SK-N-SH treated with all-trans-retinoic acid at 6 μM for 48 hours (cell line): Measurements from ENCODE around the gene SLC13A1.
"Not testable (repeated sequence)": the region's sequence is repeated elsewhere in the genome, so short reads cannot be mapped to it uniquely, and the experiment has no call there.

Experiments used
- ATAC-seq: fragments of 200-7000 bp; cut with Tn5 transposase; 3 replicates; pipeline ENCODE4 v1.9.1; 2020; ENCODE audit warnings: mild to moderate bottlenecking, moderate library complexity
- ARNTL ChIP-seq: fragments of 450-650 bp; formaldehyde crosslinking; IDR thresholded peaks from 2 replicates; pipeline ENCODE4 v1.5.0; 2020; ENCODE audit warnings: low read depth, mild to moderate bottlenecking, moderate library complexity, borderline replicate concordance
- BACH2 ChIP-seq: fragments of 250-450 bp; sonication (Bioruptor Pico); IDR thresholded peaks from 2 replicates; pipeline ENCODE4 v1.9.0; 2021; ENCODE audit warnings: mild to moderate bottlenecking, borderline replicate concordance
- CREB5 ChIP-seq: fragments of 250-450 bp; sonication (Bioruptor Pico); IDR thresholded peaks from 2 replicates; pipeline ENCODE4 v1.5.1; 2020; ENCODE audit warnings: low read depth, mild to moderate bottlenecking, moderate library complexity
- CSDC2 ChIP-seq: fragments of 250-450 bp; sonication (Bioruptor Pico); IDR thresholded peaks from 2 replicates; pipeline ENCODE4 v1.5.0; 2020; ENCODE audit warnings: mild to moderate bottlenecking, moderate library complexity
- CSRNP3 ChIP-seq: fragments of 250-450 bp; sonication (Bioruptor Pico); IDR thresholded peaks from 2 replicates; pipeline ENCODE4 v1.5.1; 2021; ENCODE audit warnings: mild to moderate bottlenecking, moderate library complexity
- ESRRG ChIP-seq: fragments of 250-450 bp; sonication (Bioruptor Pico); IDR thresholded peaks from 2 replicates; pipeline ENCODE4 v1.6.1; 2021; ENCODE audit warnings: mild to moderate bottlenecking
- GLIS3 ChIP-seq: fragments of 250-450 bp; sonication (Bioruptor Pico); IDR thresholded peaks from 2 replicates; pipeline ENCODE4 v1.5.0; 2020; ENCODE audit warnings: mild to moderate bottlenecking, moderate library complexity
- ISL1 ChIP-seq: fragments of 250-450 bp; sonication (Bioruptor Pico); IDR thresholded peaks from 2 replicates; pipeline ENCODE4 v2.1.2; 2022; ENCODE audit warnings: mild to moderate bottlenecking, moderate library complexity
- POU6F1 ChIP-seq: fragments of 250-450 bp; sonication (Bioruptor Pico); IDR thresholded peaks from 2 replicates; pipeline ENCODE4 v1.8.0; 2021; ENCODE audit warnings: low read depth, mild to moderate bottlenecking, moderate library complexity, borderline replicate concordance
- PPARA ChIP-seq: fragments of 250-450 bp; sonication (Bioruptor Pico); IDR thresholded peaks from 2 replicates; pipeline ENCODE4 v1.5.0; 2020; ENCODE audit warnings: mild to moderate bottlenecking, borderline replicate concordance
- RARB ChIP-seq: fragments of 250-450 bp; sonication (Bioruptor Pico); IDR thresholded peaks from 2 replicates; pipeline ENCODE4 v1.8.0; 2021; ENCODE audit warnings: mild to moderate bottlenecking, moderate library complexity
- SNAI2 ChIP-seq: fragments of 250-450 bp; sonication (Bioruptor Pico); IDR thresholded peaks from 2 replicates; pipeline ENCODE4 v1.5.0; 2020; ENCODE audit warnings: mild to moderate bottlenecking, moderate library complexity
- TOX ChIP-seq: fragments of 250-450 bp; sonication (Bioruptor Pico); IDR thresholded peaks from 2 replicates; pipeline ENCODE4 v1.8.0; 2021; ENCODE audit warnings: mild to moderate bottlenecking, moderate library complexity, borderline replicate concordance
- ZC3H10 ChIP-seq: fragments of 250-450 bp; sonication (Bioruptor Pico); IDR thresholded peaks from 2 replicates; pipeline ENCODE4 v1.5.1; 2021; ENCODE audit warnings: mild to moderate bottlenecking, moderate library complexity
- ZFP3 ChIP-seq: fragments of 250-450 bp; sonication (Bioruptor Pico); IDR thresholded peaks from 2 replicates; pipeline ENCODE4 v1.5.0; 2020; ENCODE audit warnings: mild to moderate bottlenecking, moderate library complexity
- ZFP30 ChIP-seq: fragments of 450-650 bp; formaldehyde crosslinking; IDR thresholded peaks from 2 replicates; pipeline ENCODE4 v1.5.0; 2022; ENCODE audit warnings: mild to moderate bottlenecking, moderate library complexity
- ZNF565 ChIP-seq: fragments of 450-650 bp; formaldehyde crosslinking; conservative IDR thresholded peaks from 2 replicates; pipeline ENCODE4 v1.5.0; 2020; ENCODE audit warnings: low read depth, mild to moderate bottlenecking, moderate library complexity
- ZNF70 ChIP-seq: fragments of 450-650 bp; formaldehyde crosslinking; IDR thresholded peaks from 2 replicates; pipeline ENCODE4 v1.5.0; 2020; ENCODE audit warnings: mild to moderate bottlenecking, moderate library complexity
- ZNF8 ChIP-seq: fragments of 450-650 bp; formaldehyde crosslinking; IDR thresholded peaks from 2 replicates; pipeline ENCODE4 v1.5.0; 2020; ENCODE audit warnings: mild to moderate bottlenecking, moderate library complexity
- TF ChIP-seq, protein P1 (sequence below): fragments of 250-450 bp; sonication (Bioruptor Pico); IDR thresholded peaks from 2 replicates; pipeline ENCODE4 v1.5.0; 2020; ENCODE audit warnings: mild to moderate bottlenecking, moderate library complexity

Gene SLC13A1

GRCh38 chr7:123096434-123096833, 103.3 kb downstream of the SLC13A1 start:
- no peak for ATAC-seq

DNA sequence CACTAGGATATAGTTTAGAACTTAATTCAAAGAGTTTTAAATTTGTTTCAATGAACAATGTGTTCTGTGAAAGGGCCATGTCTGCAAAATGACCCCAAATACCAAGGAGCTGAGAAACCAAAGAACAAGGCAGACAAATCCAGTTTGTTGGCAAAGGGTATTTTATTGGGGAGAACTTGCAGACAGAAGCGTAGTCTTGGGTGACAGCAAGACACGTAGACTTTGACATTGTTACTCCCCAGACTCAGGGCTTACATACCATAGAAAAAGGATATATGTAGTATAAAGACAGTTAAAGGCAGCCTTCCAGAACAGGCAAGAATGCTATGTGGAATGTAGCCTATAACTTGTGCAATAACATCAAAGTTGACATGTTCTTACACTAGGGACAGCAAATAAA, 109.3 kb downstream of the SLC13A1 start:
- TF ChIP-seq ISL1 (CRISPR knock-in tag) (no peak), ZNF70 (no peak), SNAI2 (no peak), CSRNP3 (no peak), ZFP30 (CRISPR knock-in tag) (no peak), TOX (CRISPR knock-in tag) (no peak), ZNF8 (CRISPR knock-in tag) (no peak), CSDC2 (CRISPR knock-in tag) (no peak), BACH2 (CRISPR knock-in tag) (no peak), PPARA (CRISPR knock-in tag) (no peak), ESRRG (CRISPR knock-in tag) (no peak), ZFP3 (no peak), ZNF565 (no peak)
- TF ChIP-seq, protein P1, sequence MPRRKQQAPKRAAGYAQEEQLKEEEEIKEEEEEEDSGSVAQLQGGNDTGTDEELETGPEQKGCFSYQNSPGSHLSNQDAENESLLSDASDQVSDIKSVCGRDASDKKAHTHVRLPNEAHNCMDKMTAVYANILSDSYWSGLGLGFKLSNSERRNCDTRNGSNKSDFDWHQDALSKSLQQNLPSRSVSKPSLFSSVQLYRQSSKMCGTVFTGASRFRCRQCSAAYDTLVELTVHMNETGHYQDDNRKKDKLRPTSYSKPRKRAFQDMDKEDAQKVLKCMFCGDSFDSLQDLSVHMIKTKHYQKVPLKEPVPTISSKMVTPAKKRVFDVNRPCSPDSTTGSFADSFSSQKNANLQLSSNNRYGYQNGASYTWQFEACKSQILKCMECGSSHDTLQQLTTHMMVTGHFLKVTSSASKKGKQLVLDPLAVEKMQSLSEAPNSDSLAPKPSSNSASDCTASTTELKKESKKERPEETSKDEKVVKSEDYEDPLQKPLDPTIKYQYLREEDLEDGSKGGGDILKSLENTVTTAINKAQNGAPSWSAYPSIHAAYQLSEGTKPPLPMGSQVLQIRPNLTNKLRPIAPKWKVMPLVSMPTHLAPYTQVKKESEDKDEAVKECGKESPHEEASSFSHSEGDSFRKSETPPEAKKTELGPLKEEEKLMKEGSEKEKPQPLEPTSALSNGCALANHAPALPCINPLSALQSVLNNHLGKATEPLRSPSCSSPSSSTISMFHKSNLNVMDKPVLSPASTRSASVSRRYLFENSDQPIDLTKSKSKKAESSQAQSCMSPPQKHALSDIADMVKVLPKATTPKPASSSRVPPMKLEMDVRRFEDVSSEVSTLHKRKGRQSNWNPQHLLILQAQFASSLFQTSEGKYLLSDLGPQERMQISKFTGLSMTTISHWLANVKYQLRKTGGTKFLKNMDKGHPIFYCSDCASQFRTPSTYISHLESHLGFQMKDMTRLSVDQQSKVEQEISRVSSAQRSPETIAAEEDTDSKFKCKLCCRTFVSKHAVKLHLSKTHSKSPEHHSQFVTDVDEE: no peak
- TF ChIP-seq, all 23 proteins: peak for 0
- ATAC-seq: no peak

More at GRCh38 chr7:123096434-123096833, 103.3 kb downstream of the SLC13A1 start:
- TF ChIP-seq ZFP3: no peak
- TF ChIP-seq ZFP30 (CRISPR knock-in tag): no peak
- no peak for TF ChIP-seq BACH2 (CRISPR knock-in tag)
- no peak for TF ChIP-seq RARB
- TF ChIP-seq ISL1 (CRISPR knock-in tag): no peak
- TF ChIP-seq CREB5 (CRISPR knock-in tag): no peak
- no peak for TF ChIP-seq GLIS3 (CRISPR knock-in tag)
- TF ChIP-seq ARNTL (CRISPR knock-in tag): no peak
- TF ChIP-seq POU6F1 (CRISPR knock-in tag): no peak
- TF ChIP-seq PPARA (CRISPR knock-in tag): no peak
- TF ChIP-seq, protein P1: no peak
- no peak for TF ChIP-seq ZNF565
- TF ChIP-seq ZNF70: no peak
- no peak for TF ChIP-seq ESRRG (CRISPR knock-in tag)
- TF ChIP-seq SNAI2: no peak
- TF ChIP-seq CSRNP3: no peak
- no peak for TF ChIP-seq ZC3H10 (CRISPR knock-in tag)

DNA sequence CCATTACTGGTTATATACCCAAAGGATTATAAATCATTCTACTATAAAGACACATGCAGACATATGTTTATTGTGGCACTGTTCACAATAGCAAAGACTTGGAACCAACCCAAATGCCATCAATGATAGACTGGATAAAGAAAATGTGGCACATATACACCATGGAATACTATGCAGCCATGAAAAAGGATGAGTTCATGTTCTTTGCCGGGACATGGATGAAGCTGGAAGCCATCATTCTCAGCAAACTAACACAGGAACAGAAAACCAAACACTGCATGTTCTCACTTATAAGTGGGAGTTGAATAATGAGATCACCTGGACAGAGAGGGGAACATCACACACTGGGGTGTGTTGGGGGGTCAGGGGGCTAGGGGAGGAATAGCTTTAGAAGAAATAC, 112.9 kb downstream of the SLC13A1 start:
- ATAC-seq: not testable (repeated sequence)

DNA sequence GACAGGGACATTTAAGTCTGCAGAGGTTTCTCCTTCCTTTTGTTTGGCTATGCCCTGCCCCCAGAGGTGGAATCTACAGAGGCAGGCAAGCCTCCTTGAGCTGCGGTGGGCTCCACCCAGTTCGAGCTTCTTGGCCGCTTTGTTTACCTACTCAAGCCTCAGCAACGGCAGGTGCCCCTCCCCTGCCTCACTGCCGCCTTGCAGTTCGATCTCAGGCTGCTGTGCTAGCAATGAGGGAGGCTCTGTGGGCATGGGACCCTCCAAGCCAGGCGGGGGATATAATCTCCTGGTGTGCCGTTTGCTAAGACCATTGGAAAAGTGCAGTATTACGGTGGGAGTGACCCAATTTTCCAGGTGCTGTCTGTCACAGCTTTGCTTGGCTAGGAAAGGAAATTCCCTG, 114.9 kb downstream of the SLC13A1 start:
- not testable (repeated sequence) for ATAC-seq
